Measurements from ENCODE around the gene ITPRID2. TPM values are rescaled to one million over a fixed set of nuclear protein-coding genes. Genes with fewer than 3 reads are reported as not detected.

The ITPRID2 gene
- total RNA-seq, 1 donor from 2014 or later, result 40.4 TPM

DNA sequence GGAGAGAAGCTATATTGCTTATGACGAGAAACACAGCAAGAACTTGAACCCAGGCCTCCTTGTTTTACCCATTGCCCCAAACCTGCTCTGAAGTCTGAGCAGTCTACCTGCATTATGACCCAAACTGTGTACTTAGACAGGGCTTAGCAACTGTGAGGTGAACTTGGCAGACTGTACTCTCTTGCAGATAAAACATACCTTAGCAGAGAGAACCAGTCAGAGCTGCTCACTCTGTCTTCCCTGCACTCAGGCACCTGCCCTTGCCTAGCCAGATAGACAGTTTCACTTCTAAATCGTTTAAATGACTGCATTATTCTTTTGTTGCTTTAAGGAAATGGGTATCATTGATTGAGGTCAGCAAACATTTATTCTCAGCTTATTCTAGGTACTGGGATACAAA is 20.3 kb downstream of the ITPRID2 start:
- Histone ChIP-seq H3K4me1 (no peaks in the 10 kb centered on the region), H2AFZ (replicated peaks) (no peak overlapping the region), H3K27ac (no peak overlapping the region), H3K27me3 (no peaks in the 10 kb centered on the region), H3K4me2 (no peak overlapping the region), H3K9ac (no peak overlapping the region), H4K20me1 (ENCODE audit: low read depth) (no peaks in the 10 kb centered on the region), H3K36me3 (no peaks in the 10 kb centered on the region), H3F3A (ENCODE audit: low read depth) (no peaks in the 10 kb centered on the region), H3K79me2 (ENCODE audit: low read depth) (no peaks in the 10 kb centered on the region), H3K4me3 (no peak overlapping the region), H3K9me3 (ENCODE audit: low read depth) (no peaks in the 10 kb centered on the region)
- H3K27ac Mint-ChIP-seq, result no peak overlapping the region
- no peaks in the 10 kb centered on the region for H3K9me3 Mint-ChIP-seq
- TF ChIP-seq EZH2 (IDR thresholded peaks at IDR 0.05), result no peak
- no peak for TF ChIP-seq EZH2phosphoT487 (IDR thresholded peaks at IDR 0.05)
- no peak for TF ChIP-seq CTCF (IDR thresholded peaks at IDR 0.05)
- no peak overlapping the region for H3K4me3 Mint-ChIP-seq
- H3K27me3 Mint-ChIP-seq (ENCODE audit: insufficient read depth, low read depth), result no peaks in the 10 kb centered on the region
- no peaks in the 10 kb centered on the region for H3K4me1 Mint-ChIP-seq
- H3K36me3 Mint-ChIP-seq, result peaks cover 29% of the 10 kb centered on the region
- no peak for DNase-seq (ENCODE audit: low spot score)

- no peak overlapping the region for H2AFZ ChIP-seq (replicated peaks)
- H3K27me3 Mint-ChIP-seq (ENCODE audit: insufficient read depth, low read depth), result no peaks in the 10 kb centered on the region
- no peak overlapping the region for H3K4me3 Mint-ChIP-seq
These were observed 23.6 kb downstream of the ITPRID2 start for GRCh38 chr2:181915102-181915501.

DNA sequence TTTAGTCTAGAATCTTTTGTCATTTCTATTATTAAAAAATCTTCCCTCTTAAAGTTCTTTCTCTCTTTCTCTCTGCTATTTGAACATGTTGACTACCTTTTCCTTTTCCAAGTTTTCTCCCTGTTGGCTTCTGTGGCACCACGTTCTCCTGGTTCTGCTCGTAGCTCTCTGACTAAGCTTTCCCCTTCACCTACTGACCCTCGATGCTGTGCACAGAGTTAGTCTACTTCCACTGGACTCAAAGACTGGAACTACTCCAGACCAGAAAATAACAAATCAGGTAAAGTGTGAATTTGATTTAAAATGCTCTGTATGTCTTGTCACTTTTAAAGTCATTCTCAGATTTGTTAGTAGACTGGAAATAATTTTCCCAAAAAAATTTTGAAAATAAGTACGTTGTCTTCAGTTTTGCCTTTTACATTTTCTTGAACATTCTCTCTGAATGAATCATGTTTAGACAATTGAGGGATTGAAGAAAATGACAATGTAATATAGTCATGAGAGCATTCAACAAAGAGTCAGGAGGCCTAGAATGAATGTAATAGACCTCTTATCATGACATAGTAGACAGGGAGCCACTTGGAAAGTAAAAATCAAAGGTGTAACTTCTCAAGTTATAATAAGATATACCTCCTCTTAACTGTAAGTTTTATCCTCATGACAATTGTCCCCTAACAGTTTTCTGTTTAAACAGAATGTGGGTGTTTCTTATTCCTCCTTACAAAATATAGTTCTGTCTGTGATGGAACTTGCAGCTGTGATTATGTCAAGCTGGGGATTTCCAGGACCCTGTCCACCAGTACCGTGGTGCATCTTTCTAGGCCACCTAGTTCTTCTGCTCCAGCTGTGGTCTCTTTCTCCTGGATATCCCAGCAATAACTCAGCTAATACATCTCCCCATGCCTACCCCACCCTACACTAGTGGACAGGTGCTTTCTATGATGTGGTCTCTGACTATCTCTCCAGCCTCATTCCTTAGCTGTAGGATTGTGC is 25.5 kb downstream of the ITPRID2 start:
- H3K4me3 Mint-ChIP-seq, result no peak overlapping the region
- Histone ChIP-seq H3K4me2 (no peak overlapping the region), H3K36me3 (no peaks in the 10 kb centered on the region), H4K20me1 (ENCODE audit: low read depth) (no peaks in the 10 kb centered on the region), H3K79me2 (ENCODE audit: low read depth) (no peaks in the 10 kb centered on the region), H2AFZ (replicated peaks) (no peak overlapping the region), H3K27ac (no peak overlapping the region), H3K4me3 (no peak overlapping the region), H3K9me3 (ENCODE audit: low read depth) (no peaks in the 10 kb centered on the region), H3F3A (ENCODE audit: low read depth) (no peaks in the 10 kb centered on the region), H3K9ac (no peak overlapping the region), H3K27me3 (no peaks in the 10 kb centered on the region), H3K4me1 (no peaks in the 10 kb centered on the region)
- TF ChIP-seq EZH2 (IDR thresholded peaks at IDR 0.05) (no peak), CTCF (IDR thresholded peaks at IDR 0.05) (no peak), EZH2phosphoT487 (IDR thresholded peaks at IDR 0.05) (no peak)
- H3K36me3 Mint-ChIP-seq, result peaks cover 34% of the 10 kb centered on the region
- no peaks in the 10 kb centered on the region for H3K27me3 Mint-ChIP-seq (ENCODE audit: insufficient read depth, low read depth)
- H3K27ac Mint-ChIP-seq, result no peak overlapping the region
- no peaks in the 10 kb centered on the region for H3K4me1 Mint-ChIP-seq
- no peaks in the 10 kb centered on the region for H3K9me3 Mint-ChIP-seq
- DNase-seq (ENCODE audit: low spot score), result no peak

More at GRCh38 chr2:181915102-181915501, 23.6 kb downstream of the ITPRID2 start:
- no peaks in the 10 kb centered on the region for H3K4me1 Mint-ChIP-seq
- Histone ChIP-seq H3K4me3 (no peak overlapping the region), H3K79me2 (ENCODE audit: low read depth) (no peaks in the 10 kb centered on the region), H3K4me2 (no peak overlapping the region), H3K9me3 (ENCODE audit: low read depth) (no peaks in the 10 kb centered on the region), H3K36me3 (no peaks in the 10 kb centered on the region), H3K27me3 (no peaks in the 10 kb centered on the region), H3K4me1 (no peaks in the 10 kb centered on the region), H3F3A (ENCODE audit: low read depth) (no peaks in the 10 kb centered on the region), H3K27ac (no peak overlapping the region), H4K20me1 (ENCODE audit: low read depth) (no peaks in the 10 kb centered on the region), H3K9ac (no peak overlapping the region)
- no peak for DNase-seq (ENCODE audit: low spot score)
- no peak for TF ChIP-seq CTCF (IDR thresholded peaks at IDR 0.05)
- TF ChIP-seq EZH2 (IDR thresholded peaks at IDR 0.05), result no peak
- TF ChIP-seq EZH2phosphoT487 (IDR thresholded peaks at IDR 0.05), result no peak
- no peaks in the 10 kb centered on the region for H3K9me3 Mint-ChIP-seq
- H3K36me3 Mint-ChIP-seq, result peaks cover 27% of the 10 kb centered on the region
- H3K27ac Mint-ChIP-seq, result no peak overlapping the region

Data from neural progenitor cell (in vitro differentiated cells).